NCI-H345 treated with DMSO at 0.1 percent for 48 hours (cell line): ENCODE measurements around the gene SIM1.
A peak's percentile ranks its signal among the peaks of the same experiment; 100 is the strongest.

ENCODE experiments used
- DNase-seq: peaks from one replicate; lab custom pipeline; 2025; ENCODE audit not compliant: unreplicated experiment; lab: John Stamatoyannopoulos, UW

Gene SIM1

GRCh38 chr6:100464903-100465700 lies at the start of gene SIM1:
Gene SIM1, minus strand, starts transcription at chr6:100464921. Its CDS starts 1,453 bp downstream, at chr6:100463468.
- DNase-seq: no peak

DNA sequence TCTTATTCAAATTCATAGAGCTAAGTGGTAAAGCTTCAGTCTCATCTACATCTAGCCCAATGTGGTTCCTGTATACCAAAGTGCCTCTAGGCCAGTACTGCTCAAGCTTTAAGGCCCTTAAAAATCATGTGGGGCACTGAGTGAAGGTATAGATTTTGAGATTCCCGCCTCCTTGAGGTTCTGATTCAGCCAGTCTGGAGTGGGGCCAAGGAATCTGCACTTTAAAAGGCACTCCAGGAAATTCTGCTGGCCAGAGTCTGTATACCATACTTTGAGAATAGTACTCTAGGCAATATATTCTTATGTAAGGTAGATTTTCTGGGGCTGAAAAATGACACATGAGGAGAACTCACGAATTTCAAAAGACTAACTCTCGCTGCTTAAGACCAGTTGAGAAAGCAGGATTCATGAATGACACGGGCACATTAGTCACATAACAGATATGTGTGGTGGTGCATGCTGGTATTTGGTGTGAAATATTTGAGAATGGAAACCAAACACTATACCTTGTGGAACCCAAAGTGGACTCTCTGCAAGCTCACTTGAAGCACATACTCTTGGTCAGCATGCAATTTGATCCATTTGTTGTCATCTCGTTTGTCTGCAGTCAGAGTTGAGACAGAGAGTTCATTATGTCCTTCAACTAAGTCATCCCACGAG lies 47.6 kb upstream of the SIM1 start:
- no peak for DNase-seq

DNA sequence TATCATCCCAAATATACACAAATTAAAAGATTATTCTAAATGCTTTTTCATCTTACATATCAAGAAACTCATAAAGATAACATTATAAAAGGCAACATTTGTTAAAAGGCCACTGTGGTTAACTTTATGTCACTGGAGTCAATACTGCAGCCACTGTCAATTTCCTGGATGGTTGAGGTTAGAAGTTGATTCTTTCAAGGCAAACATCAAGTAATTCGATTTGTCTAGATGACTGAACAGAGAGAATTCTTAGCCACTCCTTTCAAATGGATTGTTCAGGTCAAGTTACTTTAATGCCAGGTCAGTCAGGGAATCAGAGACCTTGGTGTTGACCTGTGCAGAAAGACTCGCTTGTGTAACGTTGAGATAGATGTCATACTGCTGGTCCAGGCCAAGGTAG lies 44.4 kb upstream of the SIM1 start:
- no peak for DNase-seq

DNA sequence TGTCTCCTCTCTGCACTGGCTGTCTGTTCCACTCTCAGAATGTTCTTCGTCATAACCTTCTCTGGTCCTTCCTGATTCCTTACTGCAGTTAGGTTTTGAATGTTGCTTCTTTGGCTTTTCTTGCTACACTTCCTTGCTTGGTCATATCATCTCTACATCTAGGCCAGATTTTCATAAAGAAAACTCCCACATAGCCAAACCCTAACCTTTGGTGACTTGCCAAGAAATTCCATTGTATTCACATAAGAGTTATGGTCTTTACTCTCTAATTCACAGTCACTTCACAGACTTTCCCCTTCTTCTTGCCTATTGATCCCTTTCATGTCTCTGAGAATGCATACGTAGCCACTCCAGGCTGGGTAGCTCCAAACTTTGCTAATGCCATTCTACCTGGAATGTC lies 41.9 kb upstream of the SIM1 start:
- DNase-seq: no peak

DNA sequence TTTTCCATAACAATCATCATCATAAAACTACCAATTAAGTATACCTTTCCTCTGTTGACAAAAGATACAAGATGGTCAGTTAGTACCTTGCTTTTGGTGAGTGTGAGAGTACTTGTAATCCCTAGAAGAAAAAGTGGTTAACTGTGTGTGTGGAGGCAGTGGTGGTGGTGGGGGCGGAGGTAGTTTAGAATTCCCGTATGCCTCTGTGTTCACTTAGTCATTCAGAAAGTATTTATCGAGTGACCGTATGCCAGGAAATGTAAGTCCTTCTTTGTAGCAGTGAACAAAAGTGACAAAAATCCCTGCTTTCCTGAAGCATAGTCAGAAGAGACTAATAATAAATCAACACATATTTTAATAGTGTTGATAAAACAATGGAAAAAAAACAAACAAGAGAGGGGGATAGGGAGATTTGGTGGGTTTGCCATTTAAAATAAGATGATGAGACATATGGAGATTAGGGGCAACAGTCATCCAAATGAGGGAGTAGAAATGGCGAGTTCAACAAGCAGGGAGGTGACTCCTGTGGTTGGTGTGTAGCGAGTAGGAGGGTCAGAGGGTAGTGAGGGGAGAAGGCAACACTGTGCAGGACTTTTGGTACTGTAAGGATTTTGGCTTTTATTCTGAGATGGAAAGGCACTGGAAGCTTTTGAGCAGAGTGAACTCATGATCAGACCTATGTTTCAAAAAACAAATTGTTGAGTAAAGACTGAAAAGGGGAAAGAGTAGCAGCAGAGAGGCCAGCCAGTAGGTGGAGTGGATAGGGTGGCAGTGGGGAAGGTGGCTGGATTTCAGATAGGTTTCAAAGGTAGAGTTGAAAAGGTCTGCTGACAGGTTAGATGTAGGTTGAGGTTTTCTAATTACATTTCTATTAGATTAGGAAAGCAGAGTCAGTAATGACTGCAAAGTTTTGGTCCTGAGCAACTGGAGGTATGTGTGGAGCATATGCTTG lies 40.3 kb upstream of the SIM1 start:
- DNase-seq: no peak

DNA sequence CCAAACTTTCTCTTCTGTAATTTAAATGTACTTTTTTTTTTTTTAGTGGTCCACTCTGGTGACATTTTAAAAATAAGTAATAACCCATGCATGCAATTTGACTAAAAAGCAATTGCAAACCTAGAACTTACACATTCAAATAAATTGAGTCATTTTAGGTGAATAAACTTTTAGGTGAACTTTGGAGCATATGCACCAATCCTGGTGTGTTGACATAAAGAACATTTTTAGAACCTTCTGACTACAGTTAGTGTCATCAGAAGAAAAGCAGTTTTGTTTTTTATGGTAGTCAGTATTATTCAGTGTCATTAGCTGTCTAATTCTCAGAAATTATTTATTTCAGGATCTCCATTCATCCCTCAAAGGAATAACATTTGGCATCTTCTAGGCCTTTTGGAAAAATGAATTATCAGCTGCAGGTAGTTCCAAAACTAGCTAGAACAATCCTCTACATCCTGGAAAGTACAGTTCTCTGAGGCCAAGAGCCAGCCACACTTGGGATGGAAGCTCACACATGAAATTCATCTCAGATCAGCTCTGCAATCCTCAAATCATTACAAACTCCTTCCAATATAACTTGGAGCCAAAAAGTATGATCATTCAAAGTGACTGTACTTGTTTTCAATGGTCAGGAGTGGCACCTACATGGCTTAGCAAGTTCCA lies 38.5 kb upstream of the SIM1 start:
- DNase-seq: no peak

GRCh38 chr6:100493206-100493888 lies 28.6 kb upstream of the SIM1 start:
- no peak for DNase-seq

GRCh38 chr6:100491952-100492670 lies 27.4 kb upstream of the SIM1 start:
- DNase-seq: no peak

GRCh38 chr6:100490065-100490464 lies 25.3 kb upstream of the SIM1 start:
- DNase-seq: no peak

DNA sequence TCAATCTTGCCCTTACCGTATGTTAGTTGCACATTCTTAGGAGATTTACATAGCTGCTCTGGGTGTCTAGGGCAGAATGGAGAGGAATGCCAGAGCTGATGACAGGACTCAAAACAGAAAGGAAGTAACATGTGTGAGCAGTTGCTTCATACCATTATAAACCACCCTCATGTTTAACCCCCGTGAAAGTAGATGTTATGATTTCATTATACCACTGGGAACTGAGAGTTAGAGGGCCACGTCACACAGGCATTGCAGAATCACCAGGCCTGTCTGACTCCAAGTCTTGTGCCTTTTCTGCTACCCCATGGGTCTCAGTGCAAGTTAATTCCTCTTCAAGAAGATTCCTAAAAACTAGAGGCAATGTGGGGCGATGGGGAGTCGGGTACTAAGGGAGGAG lies 23.5 kb upstream of the SIM1 start:
- no peak for DNase-seq

DNA sequence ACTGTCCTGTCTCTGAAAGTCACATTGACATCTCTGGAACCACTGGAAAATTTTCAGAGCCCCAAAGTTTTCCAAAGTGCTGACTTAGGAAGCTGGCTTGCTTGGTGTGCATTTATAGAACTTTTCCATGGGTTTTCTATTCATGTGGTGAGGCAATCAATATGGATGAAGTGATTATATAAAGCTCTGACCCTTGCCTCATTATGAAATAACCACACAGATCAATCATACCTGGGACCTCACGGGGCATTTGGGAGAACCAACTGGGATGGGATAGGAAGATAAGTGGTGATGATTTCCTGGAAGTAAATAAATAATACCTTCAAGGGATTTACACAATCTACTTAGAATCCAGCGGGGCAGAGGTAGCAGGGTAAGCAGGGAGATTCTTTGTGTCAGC lies 22.9 kb upstream of the SIM1 start:
- no peak for DNase-seq

DNA sequence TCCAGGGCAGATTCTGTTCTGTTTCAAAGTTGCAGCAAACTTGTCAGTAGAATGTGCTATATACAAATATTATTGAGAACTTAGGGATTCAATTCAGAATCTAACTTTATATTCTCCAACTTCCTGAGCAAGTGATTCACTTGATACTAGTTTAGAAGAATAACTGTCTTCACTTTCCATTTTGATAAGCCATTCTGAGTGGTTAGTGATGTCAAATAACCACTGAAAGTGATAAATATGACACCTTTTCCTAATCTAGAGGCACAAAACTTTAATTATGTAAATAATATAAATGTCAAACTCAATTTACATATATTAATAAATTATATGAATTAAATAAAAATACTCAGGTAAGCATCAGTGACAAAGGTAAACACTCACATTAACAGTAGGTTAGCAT lies 20.5 kb upstream of the SIM1 start:
- DNase-seq: no peak

- DNase-seq: no peak
Observed at GRCh38 chr6:100484474-100484873, 19.8 kb upstream of the SIM1 start.

DNA sequence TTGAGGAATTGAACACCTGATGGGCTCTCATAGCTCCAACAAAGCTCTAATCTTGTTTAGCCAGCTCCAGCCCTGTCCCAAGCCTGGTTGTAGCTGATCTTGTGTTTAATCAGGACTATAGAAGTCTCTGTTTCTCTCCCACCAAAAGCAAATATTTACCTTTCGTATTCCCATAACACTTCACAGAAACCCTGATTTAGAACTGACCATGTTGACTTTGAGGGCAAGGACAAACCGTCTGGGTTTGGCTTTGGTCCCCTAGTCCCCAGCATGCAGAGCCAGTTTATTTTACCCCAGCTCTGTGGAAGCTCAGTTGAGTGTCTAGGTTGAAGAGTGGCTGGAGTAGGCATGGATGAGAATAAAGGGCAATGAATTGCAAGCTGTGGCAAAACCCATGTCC lies 18.0 kb upstream of the SIM1 start:
- DNase-seq: peak; percentile 3

DNA sequence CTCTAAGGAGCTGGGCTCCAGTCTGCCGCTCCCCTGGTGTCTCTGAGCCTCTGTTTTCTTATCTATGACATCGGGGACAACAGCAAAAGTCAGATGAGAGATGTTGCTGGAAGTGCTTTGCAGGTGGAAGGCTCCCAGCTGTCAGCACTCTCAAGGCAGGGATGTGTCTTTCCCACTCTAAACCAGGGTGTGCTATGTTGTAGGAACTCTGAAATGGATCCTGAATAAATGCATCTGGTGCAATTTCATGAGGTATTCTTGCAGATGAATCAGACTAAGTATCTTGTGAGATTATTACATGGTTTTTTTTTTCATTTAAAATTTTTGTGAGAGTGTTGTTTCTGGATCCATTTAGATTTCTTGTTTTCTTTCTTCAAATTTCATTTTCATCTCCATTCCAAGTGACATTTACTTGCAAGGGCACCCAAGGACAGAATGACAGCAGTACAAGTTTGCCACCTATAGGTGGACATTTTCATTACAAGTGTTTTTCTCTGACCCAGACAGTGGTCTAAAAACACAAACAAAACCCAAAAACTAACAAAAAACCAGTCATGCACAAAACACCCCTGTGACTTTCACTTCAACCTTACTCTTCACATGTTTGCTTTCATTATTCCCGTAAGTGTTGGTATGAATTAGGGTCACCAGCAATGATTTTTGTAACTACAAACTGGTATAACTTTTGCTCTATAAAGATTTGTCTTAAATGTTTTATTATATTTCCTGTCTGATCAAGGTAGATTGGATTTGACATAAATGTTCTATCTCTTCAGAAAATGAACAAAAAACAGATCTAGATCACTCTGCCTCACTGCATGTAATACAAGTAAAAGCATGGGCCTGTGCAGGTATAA lies 14.7 kb upstream of the SIM1 start:
- no peak for DNase-seq

DNA sequence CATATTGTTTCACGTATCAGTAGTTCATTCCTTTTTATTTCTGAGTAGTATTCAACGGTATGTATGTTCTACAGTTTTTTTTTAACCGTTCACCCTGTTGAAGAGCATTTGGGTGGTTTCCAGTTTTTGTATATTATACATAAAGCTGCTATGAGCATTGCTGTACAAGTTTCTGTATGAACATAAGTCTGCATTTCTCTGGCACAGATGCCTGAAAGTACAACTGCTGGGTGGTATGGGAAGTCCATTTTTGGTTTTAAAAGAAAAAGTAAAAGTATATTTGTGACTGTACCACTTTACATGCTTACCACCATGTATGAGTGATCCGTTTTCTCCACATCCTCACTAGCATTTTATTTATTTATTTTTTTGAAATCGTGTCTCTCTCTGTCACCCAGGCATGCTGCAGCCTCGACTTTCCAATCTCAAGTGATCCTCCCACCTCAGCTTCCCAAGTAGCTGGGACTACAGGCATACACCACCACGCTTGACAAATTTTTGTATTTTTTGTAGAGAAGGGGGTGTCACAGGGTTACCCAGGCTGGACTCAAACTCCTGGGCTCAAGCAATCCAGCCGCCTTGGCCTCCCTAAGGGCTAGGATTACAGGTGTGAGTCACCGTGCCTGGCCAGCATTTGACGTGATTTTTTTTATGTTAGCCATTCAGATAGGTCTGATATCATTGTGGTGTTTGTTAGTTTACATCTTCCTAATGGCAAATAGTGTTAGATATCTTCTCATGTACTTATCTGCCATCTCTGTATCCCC lies 11.0 kb upstream of the SIM1 start:
- DNase-seq: no peak

- no peak for DNase-seq
Observed at GRCh38 chr6:100473182-100473581, 8.5 kb upstream of the SIM1 start.

- no peak for DNase-seq
Observed at GRCh38 chr6:100472674-100473073, 8.0 kb upstream of the SIM1 start.
